GM21515 (cell line): ENCODE data around the gene TAGAP.
A peak's percentile ranks its signal among the peaks of the same experiment; 100 is the strongest.

ENCODE experiments used
- ATAC-seq: cut with Tn5 transposase; IDR thresholded peaks from one replicate; pipeline ENCODE4 v1.9.1; 2021; ENCODE audit not compliant: unreplicated experiment

Gene TAGAP

GRCh38 chr6:159044899-159045727, at the start of gene TAGAP:
TSS of gene TAGAP (minus strand) at chr6:159044991. CDS start at chr6:159044146, 845 bp downstream.
- peak; percentile 84 for ATAC-seq

GRCh38 chr6:159093609-159094443, 49.0 kb upstream of the TAGAP start:
- ATAC-seq: no peak

- no peak for ATAC-seq
Measured at GRCh38 chr6:159092631-159093030, 47.8 kb upstream of the TAGAP start.

GRCh38 chr6:159090530-159091480, 46.0 kb upstream of the TAGAP start:
- ATAC-seq: no peak

- ATAC-seq: no peak
Measured at GRCh38 chr6:159089909-159090308, 45.1 kb upstream of the TAGAP start.

- no peak for ATAC-seq
Measured at GRCh38 chr6:159089443-159089842, 44.7 kb upstream of the TAGAP start.

- no peak for ATAC-seq
Measured at GRCh38 chr6:159086033-159086618, 41.3 kb upstream of the TAGAP start.

- no peak for ATAC-seq
Measured at GRCh38 chr6:159085396-159085895, 40.7 kb upstream of the TAGAP start.

GRCh38 chr6:159084493-159085091, 39.8 kb upstream of the TAGAP start:
- no peak for ATAC-seq

GRCh38 chr6:159083146-159083545, 38.4 kb upstream of the TAGAP start:
- no peak for ATAC-seq

GRCh38 chr6:159082039-159082815, 37.4 kb upstream of the TAGAP start:
- no peak for ATAC-seq

- ATAC-seq: no peak
Measured at GRCh38 chr6:159080217-159080976, 35.6 kb upstream of the TAGAP start.

GRCh38 chr6:159079367-159079766, 34.6 kb upstream of the TAGAP start:
- no peak for ATAC-seq

- ATAC-seq: no peak
Measured at GRCh38 chr6:159077123-159077522, 32.3 kb upstream of the TAGAP start.

GRCh38 chr6:159075506-159076228, 30.9 kb upstream of the TAGAP start:
- no peak for ATAC-seq

- ATAC-seq: no peak
Measured at GRCh38 chr6:159074876-159075275, 30.1 kb upstream of the TAGAP start.

GRCh38 chr6:159074120-159074684, 29.4 kb upstream of the TAGAP start:
- no peak for ATAC-seq
